Measurements from ENCODE around the gene BIRC7.

Gene BIRC7

GRCh38 chr20:63226042-63226943, 9.4 kb upstream of the BIRC7 start:
- DNase-seq (ENCODE audit: low read depth) = no peak

GRCh38 chr20:63227260-63227659, 8.4 kb upstream of the BIRC7 start:
- DNase-seq (ENCODE audit: low read depth) = no peak

GRCh38 chr20:63228806-63229205, 6.9 kb upstream of the BIRC7 start:
- DNase-seq (ENCODE audit: low read depth) = no peak

- DNase-seq (ENCODE audit: low read depth) = no peak
Measured at GRCh38 chr20:63230800-63231268, 4.9 kb upstream of the BIRC7 start.

GRCh38 chr20:63232235-63233060, 3.3 kb upstream of the BIRC7 start:
- DNase-seq (ENCODE audit: low read depth) = no peak

- no peak for DNase-seq (ENCODE audit: low read depth)
Measured at GRCh38 chr20:63233061-63233344, 2.7 kb upstream of the BIRC7 start.

- no peak for DNase-seq (ENCODE audit: low read depth)
Measured at GRCh38 chr20:63233924-63234323, 1.8 kb upstream of the BIRC7 start.

- DNase-seq (ENCODE audit: low read depth) = no peak
Measured at GRCh38 chr20:63234693-63235398, 859 bp upstream of the BIRC7 start.

- no peak for DNase-seq (ENCODE audit: low read depth)
Measured at GRCh38 chr20:63236116-63236837, 572 bp downstream of the BIRC7 start.

- no peak for DNase-seq (ENCODE audit: low read depth)
Measured at GRCh38 chr20:63238031-63238430, 2.3 kb downstream of the BIRC7 start.

GRCh38 chr20:63238514-63239125, 2.9 kb downstream of the BIRC7 start:
- no peak for DNase-seq (ENCODE audit: low read depth)

GRCh38 chr20:63239431-63239830, 3.7 kb downstream of the BIRC7 start:
- no peak for DNase-seq (ENCODE audit: low read depth)

- no peak for DNase-seq (ENCODE audit: low read depth)
Measured at GRCh38 chr20:63240004-63240403, 4.3 kb downstream of the BIRC7 start.

- DNase-seq (ENCODE audit: low read depth) = no peak
Measured at GRCh38 chr20:63241272-63241671, 5.6 kb downstream of the BIRC7 start.

GRCh38 chr20:63242736-63243135, 7.0 kb downstream of the BIRC7 start:
- no peak for DNase-seq (ENCODE audit: low read depth)

- no peak for DNase-seq (ENCODE audit: low read depth)
Measured at GRCh38 chr20:63243604-63244247, 8.0 kb downstream of the BIRC7 start.

- DNase-seq (ENCODE audit: low read depth) = no peak
Measured at GRCh38 chr20:63244468-63244867, 8.8 kb downstream of the BIRC7 start.

- no peak for DNase-seq (ENCODE audit: low read depth)
Measured at GRCh38 chr20:63246490-63247288, 11.0 kb downstream of the BIRC7 start.

- no peak for DNase-seq (ENCODE audit: low read depth)
Measured at GRCh38 chr20:63247671-63248228, 12.0 kb downstream of the BIRC7 start.
